GM18498 (cell line): ENCODE results near the gene SP8.

Source experiments
- ATAC-seq: cut with Tn5 transposase; IDR thresholded peaks from one replicate; pipeline ENCODE4 v1.9.1; 2021; ENCODE audit warnings: mild to moderate bottlenecking, moderate library complexity; ENCODE audit not compliant: unreplicated experiment

The SP8 gene

GRCh38 chr7:20776214-20776911 lies 10.3 kb downstream of the SP8 start:
- ATAC-seq, result no peak

GRCh38 chr7:20754001-20754400 lies 32.7 kb downstream of the SP8 start:
- ATAC-seq, result no peak

DNA sequence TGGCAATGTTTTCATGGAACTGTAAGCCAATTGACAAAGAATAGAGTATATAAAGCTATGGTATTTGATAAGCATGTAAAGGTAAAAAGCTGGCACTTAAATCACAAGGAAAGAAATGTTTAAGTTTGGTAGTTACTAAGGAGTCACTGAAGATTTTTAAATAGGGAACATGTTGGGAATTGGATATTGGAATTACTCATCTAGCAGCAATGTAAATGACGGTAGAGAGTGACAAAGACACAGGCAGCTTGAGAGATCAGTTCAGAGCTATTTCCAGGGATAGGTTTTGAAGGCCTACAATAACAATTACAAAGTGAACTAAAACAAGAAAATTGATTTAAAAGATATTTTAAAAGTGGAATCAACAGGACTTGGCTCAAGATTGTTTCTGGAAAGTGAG lies 36.8 kb downstream of the SP8 start:
- no peak for ATAC-seq

- no peak for ATAC-seq
Observed at GRCh38 chr7:20748853-20749252, 37.8 kb downstream of the SP8 start.

DNA sequence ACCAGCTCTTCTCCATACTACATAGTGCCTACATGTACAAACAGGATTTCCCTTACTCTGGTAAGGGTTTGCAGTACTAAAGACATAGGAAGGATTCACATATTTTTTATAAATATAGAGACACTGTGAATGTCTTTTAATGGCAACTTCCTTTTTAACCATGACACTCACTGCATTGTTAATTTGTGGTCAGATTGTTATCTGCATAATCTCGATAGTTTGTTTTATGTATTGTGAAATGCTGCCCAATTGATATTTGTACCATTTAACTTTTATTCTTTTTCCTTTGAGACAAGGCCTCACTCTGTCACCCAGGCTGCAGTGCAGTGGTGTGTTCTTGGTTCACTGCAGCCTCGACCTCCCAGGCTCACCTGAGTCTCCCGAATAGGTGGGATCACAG lies 39.7 kb downstream of the SP8 start:
- ATAC-seq, result no peak

- no peak for ATAC-seq
Observed at GRCh38 chr7:20745702-20746101, 41.0 kb downstream of the SP8 start.

DNA sequence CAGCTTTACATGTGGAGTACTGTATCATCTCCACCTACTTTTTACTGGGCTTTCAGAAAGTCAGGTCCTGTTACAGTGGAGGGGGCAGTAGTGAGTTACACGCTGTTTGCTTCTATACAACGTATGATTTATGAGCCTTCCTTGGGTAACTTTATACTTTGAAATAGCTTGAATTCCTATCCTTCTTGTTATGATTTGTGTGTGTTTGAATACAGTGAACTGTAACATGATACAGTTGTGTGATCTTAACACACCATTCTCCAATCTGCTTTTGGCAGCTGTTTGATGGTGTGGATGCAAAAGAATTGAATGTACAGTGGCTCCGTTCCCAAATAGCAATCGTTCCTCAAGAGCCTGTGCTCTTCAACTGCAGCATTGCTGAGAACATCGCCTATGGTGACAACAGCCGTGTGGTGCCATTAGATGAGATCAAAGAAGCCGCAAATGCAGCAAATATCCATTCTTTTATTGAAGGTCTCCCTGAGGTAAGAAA lies 41.7 kb downstream of the SP8 start:
- no peak for ATAC-seq

DNA sequence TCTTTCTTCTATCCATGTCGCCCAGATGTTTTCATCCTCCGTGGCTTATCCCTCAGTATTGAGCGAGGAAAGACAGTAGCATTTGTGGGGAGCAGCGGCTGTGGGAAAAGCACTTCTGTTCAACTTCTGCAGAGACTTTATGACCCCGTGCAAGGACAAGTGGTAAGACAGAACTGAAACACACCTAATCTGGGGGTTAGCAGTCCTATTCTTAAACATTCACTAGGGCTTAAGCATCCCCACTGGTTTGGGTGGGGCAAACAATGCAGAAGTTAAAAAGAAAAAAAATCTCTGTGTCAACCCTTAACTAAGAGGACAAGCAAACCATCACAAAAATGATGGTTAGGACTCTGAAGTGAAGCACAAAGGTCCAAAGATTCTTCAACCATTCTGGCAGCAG lies 43.8 kb downstream of the SP8 start:
- ATAC-seq, result no peak

DNA sequence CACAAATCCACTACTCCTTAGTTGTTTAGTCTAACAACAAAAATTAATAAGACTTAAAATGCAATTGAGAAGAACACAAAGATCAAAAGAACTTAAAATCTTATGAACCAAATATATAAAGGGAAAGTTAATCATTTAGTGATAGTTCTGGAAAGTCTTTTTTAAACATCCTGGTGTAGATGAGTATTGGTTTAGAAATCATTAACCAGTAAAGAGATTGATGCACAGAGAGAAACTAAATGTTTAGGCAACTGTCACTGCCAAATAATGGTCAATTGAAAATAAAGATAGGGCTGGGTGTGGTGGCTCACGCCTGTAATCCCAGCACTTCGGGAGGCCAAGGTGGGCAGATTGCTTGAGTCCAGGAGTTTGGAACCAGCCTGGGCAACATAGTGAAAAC lies 44.9 kb downstream of the SP8 start:
- ATAC-seq, result no peak

DNA sequence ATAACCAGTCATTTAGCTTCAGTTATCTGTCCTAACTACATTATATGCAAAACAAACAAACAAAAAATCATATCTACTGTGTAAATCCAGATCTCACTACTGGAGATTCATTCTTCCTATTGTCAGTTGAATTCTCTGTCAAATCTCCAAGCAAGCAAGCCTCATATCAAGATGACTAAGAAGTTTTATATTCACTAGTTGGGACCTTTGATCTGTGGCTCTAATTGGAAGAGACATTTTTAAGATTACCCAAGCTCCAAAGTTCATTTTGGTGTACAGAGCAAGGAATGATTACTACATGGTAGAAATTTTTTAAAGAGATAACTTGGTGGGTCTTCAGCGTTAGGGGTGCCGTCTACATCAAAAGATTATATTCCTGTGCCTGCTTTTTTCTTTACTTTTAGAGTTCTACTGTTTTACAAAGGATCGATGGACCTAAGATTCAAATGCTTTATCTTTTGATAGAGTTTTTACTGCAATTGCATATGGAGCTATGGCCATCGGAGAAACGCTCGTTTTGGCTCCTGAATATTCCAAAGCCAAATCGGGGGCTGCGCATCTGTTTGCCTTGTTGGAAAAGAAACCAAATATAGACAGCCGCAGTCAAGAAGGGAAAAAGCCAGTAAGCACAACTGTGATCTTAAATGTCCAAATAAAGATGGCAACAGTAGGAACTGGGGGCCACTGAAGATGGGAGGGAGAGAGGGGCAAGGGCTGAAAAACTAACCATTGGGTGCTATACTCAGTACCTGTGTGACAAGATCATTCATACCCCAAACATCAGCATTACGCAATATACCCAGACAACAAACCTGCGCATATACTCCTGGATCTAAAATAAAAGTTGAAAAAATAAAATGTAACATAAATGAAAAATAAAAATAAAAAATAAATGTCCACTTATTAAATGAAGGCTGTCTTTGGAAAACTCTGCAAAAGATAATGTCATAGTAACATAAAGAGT lies 47.9 kb downstream of the SP8 start:
- no peak for ATAC-seq

DNA sequence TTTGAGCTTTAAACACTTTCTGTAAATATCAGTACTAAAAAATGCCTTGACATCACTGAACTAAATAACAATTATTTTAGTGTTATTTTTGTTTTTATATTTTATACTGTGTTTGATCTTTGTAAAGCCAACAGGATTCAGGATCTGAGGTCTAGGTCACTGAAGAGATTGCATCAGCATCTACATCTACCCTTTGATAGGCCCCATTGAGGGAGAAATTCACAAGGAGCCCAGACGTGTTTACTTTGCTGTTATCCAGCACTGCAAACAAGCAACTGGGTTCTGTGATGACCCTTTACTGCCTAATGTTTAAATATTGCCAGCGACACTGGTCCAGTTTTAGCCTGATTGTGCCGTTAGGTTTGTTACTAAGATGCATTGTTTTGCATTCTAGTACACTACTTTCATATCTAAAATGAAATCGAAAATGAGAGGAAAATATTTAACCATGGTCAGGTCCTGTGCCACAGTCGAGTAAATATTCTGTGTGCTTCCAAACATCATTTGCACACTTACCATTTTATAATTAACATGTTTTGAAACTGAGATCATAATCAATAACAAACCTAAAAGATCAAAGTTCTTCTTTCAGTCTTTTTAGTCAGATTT lies 48.7 kb downstream of the SP8 start:
- ATAC-seq, result peak; percentile 61

DNA sequence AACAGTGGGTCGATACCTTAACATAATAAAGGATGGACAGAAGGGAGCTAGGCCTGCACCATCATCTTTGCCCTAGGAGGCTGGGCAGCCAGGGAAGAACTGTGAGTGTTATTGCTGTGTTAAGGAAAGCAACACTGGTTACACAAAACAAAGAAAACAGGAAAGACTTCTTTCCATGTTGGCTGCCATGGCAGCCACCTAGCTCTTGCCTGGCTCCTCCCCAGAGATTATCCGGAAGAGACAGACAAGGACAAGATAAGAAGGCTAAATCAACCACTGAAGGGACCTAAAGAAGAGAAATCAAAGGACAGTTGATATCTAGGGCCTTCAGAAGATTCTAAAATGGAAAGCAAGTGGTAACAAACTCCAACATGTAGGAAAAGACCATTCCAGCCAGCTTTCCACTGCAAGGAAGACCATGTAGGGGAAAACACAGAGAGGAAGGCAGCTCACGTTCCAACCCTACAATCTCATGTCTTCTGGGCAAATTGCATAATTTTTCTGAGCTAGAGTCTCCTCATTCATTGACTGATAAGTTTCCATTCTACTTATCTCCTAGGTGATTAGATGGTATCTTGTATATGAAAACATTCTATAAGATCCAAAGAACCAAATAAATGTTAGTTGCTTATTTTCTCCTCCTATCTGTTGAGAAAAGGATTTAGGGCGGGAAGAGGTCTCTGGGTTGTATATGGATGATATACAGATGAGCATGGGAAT lies 51.2 kb downstream of the SP8 start:
- no peak for ATAC-seq
